Panc1 (cell line): Measurements from ENCODE around the gene RAB6A. TPM values are rescaled to one million over a fixed set of nuclear protein-coding genes. Genes with fewer than 3 reads are reported as not detected.

Experiments
- ATAC-seq: fragments of 200-7000 bp; cut with Tn5 transposase; 2 replicates; pipeline ENCODE4 v1.9.1; 2020; ENCODE audit warnings: mild to moderate bottlenecking, moderate library complexity
- BruUV-seq: library from RNA; stranded (reverse); fragments of 400-500 nt; replicated peaks from 2 replicates; lab custom pipeline; 2021; lab: Mats Ljungman, UMichigan
- CTCF ChIA-PET: fragments of 300-600 bp; sonication (Branson Sonifier 250); formaldehyde crosslinking; loops from one replicate; lab custom pipeline; 2022; ENCODE audit warnings: antibody characterized with exemption; lab: Charles Lee
- POLR2A ChIA-PET: fragments of 300-600 bp; sonication (Branson Sonifier 250); formaldehyde crosslinking; loops from one replicate; lab custom pipeline; 2022; ENCODE audit warnings: antibody characterized with exemption; lab: Charles Lee
- DNase-seq: peaks from one replicate; pipeline ENCODE4 v3.0.0-alpha.2; 2010; ENCODE audit warnings: low read depth, low spot score
- H3K27ac ChIP-seq: 2 replicates; pipeline ENCODE4 v1.5.1; 2011; ENCODE audit warnings: mild to moderate bottlenecking, low read length, inconsistent platforms
- H3K27me3 ChIP-seq: fragments of 200-500 bp; sonication (Bioruptor generic); 2 replicates; pipeline ENCODE4 v1.6.0; 2014; ENCODE audit warnings: low read length, inconsistent platforms; ENCODE audit not compliant: control insufficient read depth, insufficient read depth
- H3K36me3 ChIP-seq: fragments of 200-500 bp; sonication (Bioruptor generic); 2 replicates; pipeline ENCODE4 v1.5.1; 2014; ENCODE audit warnings: inconsistent platforms, mild to moderate bottlenecking, low read length, moderate library complexity; ENCODE audit not compliant: control insufficient read depth, insufficient read depth
- H3K4me1 ChIP-seq: 2 replicates; pipeline ENCODE4 v1.5.1; 2011; ENCODE audit warnings: inconsistent platforms, mild to moderate bottlenecking, low read length, moderate library complexity; ENCODE audit not compliant: control insufficient read depth, insufficient read depth
- H3K4me3 ChIP-seq, 2 experiments: 2 replicates each; pipeline ENCODE4 v1.5.1; 2011 to 2012; ENCODE audit warnings: low read depth in 2 of 2, low read length in 2 of 2, mild to moderate bottlenecking in 2 of 2, inconsistent platforms in 1 of 2, moderate library complexity in 1 of 2
- H3K9me3 ChIP-seq: fragments of 200-500 bp; sonication (Bioruptor generic); 2 replicates; pipeline ENCODE4 v1.5.1; 2014; ENCODE audit warnings: low read depth, mild to moderate bottlenecking, inconsistent platforms, low read length, moderate library complexity; ENCODE audit not compliant: control insufficient read depth, insufficient read depth
- POLR2AphosphoS5 ChIP-seq: IDR thresholded peaks from 2 replicates; pipeline ENCODE4 v1.6.1; 2012; ENCODE audit warnings: mild to moderate bottlenecking, low read depth, low read length, moderate library complexity
- REST ChIP-seq, 2 experiments: IDR thresholded peaks; 2 replicates each; pipeline ENCODE4 v1.6.1; 2011 to 2012; ENCODE audit warnings: low read depth in 2 of 2, control low read depth in 1 of 2, low read length in 1 of 2, mild to moderate bottlenecking in 1 of 2, moderate library complexity in 1 of 2; ENCODE audit not compliant: insufficient read depth in 1 of 2
- SIN3A ChIP-seq: IDR thresholded peaks from 2 replicates; pipeline ENCODE4 v1.6.1; 2012; ENCODE audit warnings: low read depth, mild to moderate bottlenecking, low read length, moderate library complexity, borderline replicate concordance; ENCODE audit not compliant: insufficient read depth
- TCF7L2 ChIP-seq: IDR thresholded peaks from 2 replicates; pipeline ENCODE4 v1.6.1; 2011; ENCODE audit warnings: mild to moderate bottlenecking, low read depth, low read length, inconsistent platforms
- in situ Hi-C: cut with HindIII; loops from 2 replicates; pipeline ENCODE4 v1.10.0; 2016; ENCODE audit warnings: low sequenced_read_pairs, low pct_unique_long_range_greater_than_20kb
- intact Hi-C: fragments of 100-400 bp; cut with micrococcal nuclease; formaldehyde crosslinking; loops from one replicate; pipeline ENCODE4 v1.10.0; 2022; ENCODE audit not compliant: unreplicated experiment
- total RNA-seq: library from RNA; stranded (reverse); gene quantifications from one replicate; pipeline ENCODE4 v1.2.1, GENCODE V29; 2021; ENCODE audit not compliant: unreplicated experiment
- TF ChIP-seq, protein P1 (sequence below): fragments of 450-650 bp; IDR thresholded peaks from 2 replicates; pipeline ENCODE4 v1.5.1; 2017; ENCODE audit warnings: mild to moderate bottlenecking

RAB6A gene
- total RNA-seq, 1 experiment from 2014 or later = 149 TPM

GRCh38 chr11:73637012-73637411 is 123.9 kb downstream of the RAB6A start:
- Histone ChIP-seq H3K36me3 (no peaks in the 10 kb centered on the region), H3K27ac (no peak overlapping the region), H3K4me3 (no peak overlapping the region), H3K4me1 (no peaks in the 10 kb centered on the region), H3K9me3 (no peaks in the 10 kb centered on the region; the same call in 1 of the 2 replicates), H3K27me3 (no peaks in the 10 kb centered on the region)
- DNase-seq (no peak), ATAC-seq (no peak)
- in situ Hi-C loops = no loop called here
- intact Hi-C loops = no loop called here
- no TSS peak for BruUV-seq
- ChIA-PET CTCF (interaction anchor here (1.3 kb wide), 1 partner anchor 11 kb away, joined by 4 read pairs; no protein-coding TSS in a partner anchor), POLR2A (no interaction called here)
- TF ChIP-seq TCF7L2 (no peak), REST (IDR thresholded peaks at IDR 0.05; ENCODE audit: insufficient read depth in 1 of 2, low read depth in 2 of 2, low read length in 1 of 2) (no peak), POLR2AphosphoS5 (no peak), SIN3A (no peak)
- TF ChIP-seq, protein P1, sequence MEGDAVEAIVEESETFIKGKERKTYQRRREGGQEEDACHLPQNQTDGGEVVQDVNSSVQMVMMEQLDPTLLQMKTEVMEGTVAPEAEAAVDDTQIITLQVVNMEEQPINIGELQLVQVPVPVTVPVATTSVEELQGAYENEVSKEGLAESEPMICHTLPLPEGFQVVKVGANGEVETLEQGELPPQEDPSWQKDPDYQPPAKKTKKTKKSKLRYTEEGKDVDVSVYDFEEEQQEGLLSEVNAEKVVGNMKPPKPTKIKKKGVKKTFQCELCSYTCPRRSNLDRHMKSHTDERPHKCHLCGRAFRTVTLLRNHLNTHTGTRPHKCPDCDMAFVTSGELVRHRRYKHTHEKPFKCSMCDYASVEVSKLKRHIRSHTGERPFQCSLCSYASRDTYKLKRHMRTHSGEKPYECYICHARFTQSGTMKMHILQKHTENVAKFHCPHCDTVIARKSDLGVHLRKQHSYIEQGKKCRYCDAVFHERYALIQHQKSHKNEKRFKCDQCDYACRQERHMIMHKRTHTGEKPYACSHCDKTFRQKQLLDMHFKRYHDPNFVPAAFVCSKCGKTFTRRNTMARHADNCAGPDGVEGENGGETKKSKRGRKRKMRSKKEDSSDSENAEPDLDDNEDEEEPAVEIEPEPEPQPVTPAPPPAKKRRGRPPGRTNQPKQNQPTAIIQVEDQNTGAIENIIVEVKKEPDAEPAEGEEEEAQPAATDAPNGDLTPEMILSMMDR = no peak

DNA sequence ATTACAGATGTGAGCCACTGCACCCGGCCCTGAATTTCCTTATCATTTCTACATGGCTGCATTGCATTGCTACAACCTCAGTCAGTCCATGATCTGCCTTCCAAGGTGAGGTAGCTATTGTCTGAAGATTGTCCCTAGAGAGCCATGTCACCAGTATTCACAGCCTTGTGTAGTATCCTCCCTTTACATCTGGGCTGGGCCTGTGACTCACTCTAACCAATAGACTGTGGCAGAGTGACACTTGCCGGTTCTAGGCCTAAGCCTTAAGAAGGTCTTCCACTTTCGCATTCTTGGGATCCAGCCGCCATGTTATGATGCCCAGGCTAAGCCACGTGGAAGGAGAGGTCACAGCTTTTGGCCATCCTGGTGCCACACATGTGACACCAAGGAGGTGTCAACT is 124.6 kb downstream of the RAB6A start:
- Histone ChIP-seq H3K4me3 (no peak overlapping the region), H3K27ac (no peak overlapping the region), H3K36me3 (no peaks in the 10 kb centered on the region), H3K27me3 (no peaks in the 10 kb centered on the region), H3K9me3 (no peaks in the 10 kb centered on the region; the same call in 1 of the 2 replicates), H3K4me1 (no peaks in the 10 kb centered on the region)
- intact Hi-C loops (no loop called here), in situ Hi-C loops (no loop called here)
- no TSS peak for BruUV-seq
- POLR2A ChIA-PET = no interaction called here
- DNase-seq = no peak
- CTCF ChIA-PET = interaction anchor here (1.3 kb wide), 1 partner anchor 10 kb away, joined by 4 read pairs; no protein-coding TSS in a partner anchor
- no peak for TF ChIP-seq POLR2AphosphoS5
- TF ChIP-seq, protein P1 = no peak
- no peak for TF ChIP-seq SIN3A
- no peak for TF ChIP-seq REST (IDR thresholded peaks at IDR 0.05; ENCODE audit: insufficient read depth in 1 of 2, low read depth in 2 of 2, low read length in 1 of 2)
- no peak for TF ChIP-seq TCF7L2
- ATAC-seq = no peak
